BJ (cell line): ENCODE measurements around the gene FGD5. TPM values are rescaled to one million over a fixed set of nuclear protein-coding genes. Genes with fewer than 3 reads are reported as not detected.

ENCODE experiments used
- CTCF ChIA-PET: fragments of 350-600 bp; formaldehyde crosslinking; extraction: SDS; loops from one replicate; lab custom pipeline; 2021; ENCODE audit warnings: antibody characterized with exemption, inconsistent platforms; lab: Yijun Ruan, JAX
- POLR2A ChIA-PET: fragments of 300-600 bp; sonication (Branson Sonifier 250); formaldehyde crosslinking; extraction: SDS; loops from one replicate; lab custom pipeline; 2021; ENCODE audit warnings: antibody characterized with exemption; lab: Charles Lee
- DNase-seq: peaks from one replicate; pipeline ENCODE4 v3.0.0-alpha.2; 2011; ENCODE audit warnings: low read depth
- H3K27me3 ChIP-seq: 2 replicates; pipeline ENCODE4 v1.6.0; 2011; ENCODE audit warnings: low read length; ENCODE audit not compliant: control insufficient read depth, insufficient read depth
- H3K36me3 ChIP-seq: 2 replicates; pipeline ENCODE4 v1.5.1; 2011; ENCODE audit warnings: low read length; ENCODE audit not compliant: control insufficient read depth, insufficient read depth
- H3K4me3 ChIP-seq: 2 replicates; pipeline ENCODE4 v1.5.1; 2011; ENCODE audit warnings: low read depth, mild to moderate bottlenecking, control low read depth, low read length
- polyA plus RNA-seq: library from polyadenylated mRNA; depleted of rRNA; stranded (reverse); fragments of >200 nt; gene quantifications from 2 replicates; pipeline ENCODE4 v1.2.3, GENCODE V29; 2011
- TF ChIP-seq, protein P1 (sequence below): IDR thresholded peaks from 2 replicates; pipeline ENCODE4 v1.5.1; 2011; ENCODE audit warnings: low read depth, mild to moderate bottlenecking, control low read depth, inconsistent platforms, low read length, moderate library complexity; ENCODE audit not compliant: insufficient read depth

FGD5 gene
- polyA plus RNA-seq, 1 experiment, result not detected

DNA sequence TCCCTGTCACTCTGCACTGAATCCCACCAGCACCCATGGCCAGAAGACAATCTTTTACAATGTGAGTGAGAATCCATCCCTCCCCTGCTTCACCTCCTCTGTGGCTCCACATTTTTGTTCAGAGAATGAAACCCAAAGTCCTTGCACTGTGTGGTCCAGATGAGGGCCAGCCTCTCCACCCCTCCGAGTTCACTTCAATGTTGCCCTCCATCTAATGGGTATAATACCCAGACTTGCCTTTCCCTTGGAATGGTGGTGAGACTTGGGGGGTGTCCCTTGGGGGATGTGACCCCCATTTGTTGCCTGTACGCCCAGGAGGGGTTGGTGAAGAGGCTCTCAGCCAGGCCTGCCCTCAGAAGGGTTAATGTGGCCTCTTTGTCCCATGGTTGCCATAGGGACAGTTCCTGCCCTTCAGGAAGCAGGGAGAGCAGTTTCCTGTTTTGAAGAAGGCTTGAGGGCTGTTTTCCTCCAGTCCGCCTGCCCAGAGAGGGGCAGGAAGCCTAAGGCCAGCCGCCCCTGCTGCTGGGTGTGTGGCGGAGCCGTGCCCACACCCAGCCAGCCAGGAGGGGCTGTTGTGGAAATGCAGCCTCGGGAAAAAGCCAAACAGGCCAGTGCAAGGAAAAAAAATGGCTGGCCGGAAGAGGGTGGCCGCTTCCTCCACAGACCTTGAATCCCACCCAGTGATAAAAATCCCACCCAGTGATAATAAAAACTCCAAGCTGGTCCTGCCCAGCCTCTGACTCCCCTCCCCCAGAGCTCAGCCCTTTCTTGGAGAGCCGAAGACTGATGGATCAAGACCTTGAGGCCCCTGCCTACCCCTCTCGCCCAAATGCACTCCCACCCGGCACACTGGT is 14.6 kb upstream of the FGD5 start:
- peaks cover 2% of the 10 kb centered on the region for H3K27me3 ChIP-seq

DNA sequence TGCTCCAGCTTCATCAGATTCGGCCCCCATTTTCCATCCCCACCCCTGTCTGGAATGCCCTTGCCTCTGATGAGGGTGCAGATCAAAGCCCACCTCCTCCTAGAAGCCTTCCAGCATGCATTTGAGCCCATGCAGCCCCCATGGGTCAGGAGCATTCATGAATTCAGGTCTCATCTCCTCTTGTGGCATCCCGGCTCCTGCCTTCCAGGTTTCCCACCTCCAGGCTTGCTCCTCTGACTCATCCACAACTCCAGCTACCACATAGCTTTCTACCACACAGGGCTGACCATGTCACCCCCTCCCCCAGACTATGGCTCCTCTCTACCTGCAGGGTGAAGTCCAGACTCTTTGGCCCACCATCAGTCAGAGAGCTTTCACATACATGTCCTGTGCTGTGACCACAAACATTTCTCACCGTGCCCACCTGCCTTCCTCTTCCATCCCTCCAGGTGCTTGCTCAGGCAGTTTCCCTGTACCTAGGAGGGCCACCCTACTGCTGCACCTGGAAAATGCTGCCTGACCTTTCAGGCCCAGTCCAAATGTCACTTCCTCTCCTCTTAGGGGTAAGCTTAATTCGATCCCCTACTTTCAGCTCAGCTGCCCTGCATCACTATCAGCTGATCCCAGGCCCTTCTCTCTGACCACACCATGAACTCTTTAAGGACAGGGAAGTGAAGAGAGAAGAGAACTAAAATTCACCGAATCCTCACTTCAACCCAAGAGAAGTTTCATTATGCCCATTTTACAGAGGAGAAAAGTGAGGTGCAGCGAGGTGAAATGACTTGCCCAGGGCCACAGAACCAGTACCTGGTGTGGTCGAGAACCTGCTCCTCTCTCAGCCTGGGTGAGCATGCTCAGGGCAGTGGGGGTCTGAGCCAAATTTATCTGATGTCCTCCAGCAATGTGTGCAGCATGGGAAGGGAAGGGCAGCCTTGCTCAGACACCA is 13.7 kb upstream of the FGD5 start:
- POLR2A ChIA-PET, result no interaction called here
- TF ChIP-seq, protein P1, sequence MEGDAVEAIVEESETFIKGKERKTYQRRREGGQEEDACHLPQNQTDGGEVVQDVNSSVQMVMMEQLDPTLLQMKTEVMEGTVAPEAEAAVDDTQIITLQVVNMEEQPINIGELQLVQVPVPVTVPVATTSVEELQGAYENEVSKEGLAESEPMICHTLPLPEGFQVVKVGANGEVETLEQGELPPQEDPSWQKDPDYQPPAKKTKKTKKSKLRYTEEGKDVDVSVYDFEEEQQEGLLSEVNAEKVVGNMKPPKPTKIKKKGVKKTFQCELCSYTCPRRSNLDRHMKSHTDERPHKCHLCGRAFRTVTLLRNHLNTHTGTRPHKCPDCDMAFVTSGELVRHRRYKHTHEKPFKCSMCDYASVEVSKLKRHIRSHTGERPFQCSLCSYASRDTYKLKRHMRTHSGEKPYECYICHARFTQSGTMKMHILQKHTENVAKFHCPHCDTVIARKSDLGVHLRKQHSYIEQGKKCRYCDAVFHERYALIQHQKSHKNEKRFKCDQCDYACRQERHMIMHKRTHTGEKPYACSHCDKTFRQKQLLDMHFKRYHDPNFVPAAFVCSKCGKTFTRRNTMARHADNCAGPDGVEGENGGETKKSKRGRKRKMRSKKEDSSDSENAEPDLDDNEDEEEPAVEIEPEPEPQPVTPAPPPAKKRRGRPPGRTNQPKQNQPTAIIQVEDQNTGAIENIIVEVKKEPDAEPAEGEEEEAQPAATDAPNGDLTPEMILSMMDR, result no peak
- CTCF ChIA-PET, result no interaction called here
- H3K27me3 ChIP-seq, result peaks cover 7% of the 10 kb centered on the region
- H3K36me3 ChIP-seq, result no peaks in the 10 kb centered on the region
- no peak for DNase-seq
- H3K4me3 ChIP-seq, result no peak overlapping the region

More for the DNA sequence above, 14.6 kb upstream of the FGD5 start:
- H3K4me3 ChIP-seq, result no peak overlapping the region
- TF ChIP-seq, protein P1, result no peak
- POLR2A ChIA-PET, result no interaction called here
- DNase-seq, result no peak
- CTCF ChIA-PET, result interaction anchor here (0.8 kb wide), 1 partner anchor 9 kb away, joined by 3 read pairs; no protein-coding TSS in a partner anchor
- no peaks in the 10 kb centered on the region for H3K36me3 ChIP-seq

DNA sequence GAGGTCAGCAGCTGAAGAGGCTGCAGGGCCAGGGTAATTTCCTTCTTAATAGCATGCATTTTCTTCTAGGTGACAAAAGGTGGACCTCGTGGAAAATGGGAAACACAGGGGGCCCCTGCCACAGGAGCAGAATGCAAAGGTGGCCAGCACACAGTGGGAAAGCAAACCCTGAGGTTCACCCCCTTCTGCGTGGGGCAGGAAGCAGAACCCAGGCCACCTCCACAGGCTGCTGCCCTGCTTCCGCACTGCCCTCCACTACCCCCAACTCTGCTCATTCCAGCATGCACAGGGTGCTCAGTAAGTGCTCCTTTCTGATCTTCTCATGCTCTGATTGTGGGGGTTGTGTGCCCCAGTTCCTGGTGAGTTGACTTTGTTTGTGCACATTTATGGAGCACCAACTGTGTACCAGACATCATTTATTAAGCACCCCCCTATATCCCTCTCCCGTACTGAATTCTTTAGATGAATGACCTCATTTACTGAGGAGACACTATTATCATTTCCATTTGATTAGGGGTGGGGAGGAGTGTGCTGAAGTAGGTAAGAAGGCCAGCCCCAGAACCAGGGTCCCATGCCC is 12.7 kb upstream of the FGD5 start:
- no peak for DNase-seq
- Histone ChIP-seq H3K27me3 (peaks cover 13% of the 10 kb centered on the region), H3K4me3 (no peak overlapping the region), H3K36me3 (no peaks in the 10 kb centered on the region)
- TF ChIP-seq, protein P1, result no peak
- ChIA-PET POLR2A (no interaction called here), CTCF (no interaction called here)

DNA sequence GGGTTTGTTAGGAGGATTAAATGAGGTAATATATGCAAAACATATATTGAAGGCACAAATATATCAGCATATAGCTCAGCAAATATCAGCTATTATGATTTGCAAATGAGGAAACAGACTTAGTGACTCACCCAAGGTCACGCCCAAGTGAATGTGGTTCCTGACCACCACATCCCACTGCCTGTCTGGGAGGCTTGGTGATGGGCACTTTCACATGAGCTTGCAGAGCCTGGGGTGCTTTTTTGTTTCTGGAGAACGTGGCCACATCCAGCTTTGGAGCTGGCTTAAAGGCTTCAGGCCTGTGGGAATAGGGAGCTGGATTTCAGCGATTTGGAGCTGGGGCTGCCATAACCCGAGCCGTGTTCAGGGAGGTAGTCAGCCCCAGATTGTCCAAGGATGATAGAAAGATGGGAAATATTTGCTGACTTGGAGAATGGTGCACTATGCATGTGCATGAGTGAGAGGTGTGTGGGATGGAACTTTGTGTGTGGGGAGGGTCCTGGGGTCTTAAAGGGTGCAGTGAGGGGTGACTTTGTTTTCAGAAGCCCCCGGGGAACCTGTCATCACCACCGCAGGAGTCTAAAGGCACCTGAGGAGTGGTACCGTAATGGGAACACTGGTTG is 12.0 kb upstream of the FGD5 start:
- no peaks in the 10 kb centered on the region for H3K36me3 ChIP-seq
- peaks cover 15% of the 10 kb centered on the region for H3K27me3 ChIP-seq
- no peak for DNase-seq
- H3K4me3 ChIP-seq, result no peak overlapping the region
- ChIA-PET POLR2A (no interaction called here), CTCF (no interaction called here)
- TF ChIP-seq, protein P1, result no peak
